CD4-positive, alpha-beta T cell treated with Interleukin-12 subunit alpha and Interleukin-12 subunit beta, for 1 hour (primary cell): ENCODE results near the gene GABRG3.
"Not testable (repeated sequence)": the region's sequence is repeated elsewhere in the genome, so short reads cannot be mapped to it uniquely, and the experiment has no call there.

Experiments
- DNase-seq: peaks from one replicate; pipeline ENCODE4 v3.0.0-alpha.2; 2020

The GABRG3 gene

DNA sequence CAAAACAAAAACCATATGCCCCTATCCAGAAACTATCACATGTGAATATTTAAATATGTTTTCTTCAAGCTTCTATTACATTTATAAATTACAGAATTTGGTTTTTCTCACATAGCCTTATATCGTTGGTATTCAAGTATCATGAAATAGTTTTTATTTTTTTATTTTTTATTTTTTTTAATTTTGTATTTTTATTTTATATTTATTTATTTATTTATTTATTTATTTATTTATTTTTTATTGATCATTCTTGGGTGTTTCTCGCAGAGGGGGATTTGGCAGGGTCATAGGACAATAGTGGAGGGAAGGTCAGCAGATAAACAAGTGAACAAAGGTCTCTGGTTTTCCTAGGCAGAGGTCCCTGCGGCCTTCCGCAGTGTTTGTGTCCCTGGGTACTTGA, 32.0 kb downstream of the GABRG3 start:
- not testable (repeated sequence) for DNase-seq

- DNase-seq, result not testable (repeated sequence)
Observed at GRCh38 chr15:27004226-27004625, 33.2 kb downstream of the GABRG3 start.

GRCh38 chr15:27017168-27017809, 46.3 kb downstream of the GABRG3 start:
- no peak for DNase-seq

- DNase-seq, result no peak
Observed at GRCh38 chr15:27019687-27020086, 48.7 kb downstream of the GABRG3 start.

DNA sequence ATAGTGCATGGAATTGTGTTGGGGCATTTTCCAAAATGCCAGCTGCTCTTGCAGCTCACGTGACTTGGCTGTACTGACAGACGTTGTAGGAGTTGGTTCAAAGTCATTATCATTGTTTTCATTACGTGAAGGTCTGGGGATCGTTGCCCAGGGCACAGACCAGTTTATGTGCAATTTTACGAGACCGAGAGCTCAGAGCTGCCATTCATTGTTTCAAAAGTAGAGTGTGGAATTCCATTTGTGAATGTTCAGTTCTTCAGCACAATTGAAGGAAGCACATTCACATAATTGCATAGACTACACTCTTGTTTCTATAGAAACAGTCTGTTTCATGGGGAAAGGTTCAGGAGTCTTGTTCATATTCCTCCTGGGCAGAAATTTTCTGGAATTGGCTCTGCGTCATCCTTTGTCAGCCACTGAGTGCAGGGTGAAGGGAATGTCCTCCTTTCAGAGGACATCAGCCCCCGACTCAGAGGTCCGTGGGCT, 54.5 kb downstream of the GABRG3 start:
- no peak for DNase-seq

- no peak for DNase-seq
Observed at GRCh38 chr15:27027229-27027628, 56.2 kb downstream of the GABRG3 start.

- DNase-seq, result no peak
Observed at GRCh38 chr15:27028858-27029477, 58.0 kb downstream of the GABRG3 start.

GRCh38 chr15:27036210-27036609, 65.2 kb downstream of the GABRG3 start:
- no peak for DNase-seq

- DNase-seq, result no peak
Observed at GRCh38 chr15:27037501-27037900, 66.5 kb downstream of the GABRG3 start.

DNA sequence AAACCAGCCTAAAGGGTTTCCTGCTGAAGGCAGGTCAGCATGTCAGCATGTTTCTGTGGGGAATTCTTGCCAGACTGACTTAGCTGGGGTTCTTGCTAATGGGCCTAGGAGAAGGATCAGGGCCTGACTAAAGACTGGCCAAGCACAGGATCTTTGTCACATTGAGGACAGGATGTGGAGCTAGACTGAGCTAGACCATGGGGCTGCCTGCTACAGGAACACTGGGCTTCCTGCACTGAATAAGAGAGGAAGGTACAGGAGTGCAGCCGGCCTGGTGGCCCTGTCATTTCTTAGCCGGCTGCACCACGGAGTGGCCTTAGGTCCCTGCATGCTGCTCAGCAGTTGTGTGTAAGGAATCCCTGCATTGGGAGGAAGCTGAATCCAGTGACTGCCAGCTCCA, 68.2 kb downstream of the GABRG3 start:
- DNase-seq, result no peak

DNA sequence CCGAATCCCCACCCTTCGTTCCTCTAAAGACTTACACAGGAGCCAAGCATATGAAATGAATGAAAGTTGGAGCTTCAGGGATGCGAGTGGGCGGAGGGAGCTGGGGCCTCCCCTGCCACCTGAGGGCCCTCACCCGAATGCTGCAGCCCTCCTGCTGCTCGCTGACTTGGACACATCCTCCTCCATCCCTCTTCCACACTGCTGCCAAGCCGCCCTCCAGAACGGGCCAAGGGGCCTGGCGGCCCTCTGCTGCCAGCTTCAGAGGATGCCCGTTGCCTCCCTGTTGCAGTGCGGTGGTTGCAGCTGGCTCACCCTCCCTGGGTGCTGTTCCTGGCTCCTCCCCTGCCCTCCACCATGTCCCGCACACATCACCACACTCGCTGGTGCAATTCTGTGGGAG, 71.2 kb downstream of the GABRG3 start:
- no peak for DNase-seq

GRCh38 chr15:27042646-27043045, 71.7 kb downstream of the GABRG3 start:
- DNase-seq, result no peak

DNA sequence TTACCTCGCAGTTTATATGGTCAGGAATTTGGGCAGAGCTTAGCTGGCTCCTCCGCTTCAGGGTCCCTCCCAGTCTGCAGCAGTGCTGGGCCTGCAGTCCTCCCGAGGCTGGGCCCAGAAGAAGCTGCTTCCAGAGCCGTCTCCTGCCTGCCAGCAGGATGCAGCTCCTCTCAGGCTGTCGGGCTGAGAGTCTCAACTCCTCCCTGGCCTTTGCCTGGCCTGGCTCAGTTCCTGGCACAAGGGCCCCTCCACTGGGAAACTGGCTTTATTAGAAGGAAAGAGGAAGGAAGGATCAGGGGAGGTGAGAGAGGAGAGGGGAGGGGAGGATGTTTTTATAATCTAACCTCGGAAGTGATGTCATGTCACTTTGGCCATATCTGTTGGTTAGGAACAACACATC, 72.8 kb downstream of the GABRG3 start:
- no peak for DNase-seq

DNA sequence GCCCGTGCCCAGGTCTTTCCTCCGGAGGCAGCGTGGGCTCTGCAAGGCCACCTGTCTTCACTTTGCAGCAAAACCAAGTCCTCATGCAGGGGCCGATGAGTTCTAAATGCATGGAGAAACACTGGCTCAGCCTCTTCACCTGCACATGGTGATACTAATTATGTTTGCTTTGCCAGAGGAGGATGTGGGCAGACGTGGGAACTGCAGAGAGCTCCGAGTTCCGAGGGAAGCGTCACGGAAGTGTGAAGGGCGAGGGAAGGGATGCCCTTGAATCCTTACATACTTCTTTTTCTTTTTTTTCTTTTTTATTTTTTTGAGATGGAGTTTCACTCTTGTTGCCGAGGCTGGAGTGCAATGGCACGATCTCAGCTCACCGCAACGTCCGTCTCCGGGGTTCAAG, 74.8 kb downstream of the GABRG3 start:
- DNase-seq, result no peak

GRCh38 chr15:27046880-27047279, 75.9 kb downstream of the GABRG3 start:
- no peak for DNase-seq

DNA sequence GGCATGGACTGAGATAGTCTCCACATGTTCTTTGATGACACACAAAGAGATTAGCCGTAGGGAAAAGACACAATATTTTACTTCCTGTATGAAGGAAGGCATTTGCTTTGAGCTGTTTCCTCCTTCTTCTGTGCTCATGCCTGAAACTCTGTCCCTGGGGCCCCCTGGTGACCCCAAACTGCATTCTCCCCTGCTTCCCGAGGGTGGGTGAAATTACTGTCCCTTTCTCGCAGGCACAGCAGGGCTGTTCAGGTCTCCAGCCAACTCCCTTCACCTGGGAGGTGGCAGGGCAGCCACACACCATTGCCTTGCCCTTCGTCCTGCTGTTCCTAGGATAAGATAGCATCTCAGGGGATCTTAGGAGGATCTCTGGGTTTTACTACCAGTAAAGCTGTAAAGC, 79.2 kb downstream of the GABRG3 start:
- no peak for DNase-seq

DNA sequence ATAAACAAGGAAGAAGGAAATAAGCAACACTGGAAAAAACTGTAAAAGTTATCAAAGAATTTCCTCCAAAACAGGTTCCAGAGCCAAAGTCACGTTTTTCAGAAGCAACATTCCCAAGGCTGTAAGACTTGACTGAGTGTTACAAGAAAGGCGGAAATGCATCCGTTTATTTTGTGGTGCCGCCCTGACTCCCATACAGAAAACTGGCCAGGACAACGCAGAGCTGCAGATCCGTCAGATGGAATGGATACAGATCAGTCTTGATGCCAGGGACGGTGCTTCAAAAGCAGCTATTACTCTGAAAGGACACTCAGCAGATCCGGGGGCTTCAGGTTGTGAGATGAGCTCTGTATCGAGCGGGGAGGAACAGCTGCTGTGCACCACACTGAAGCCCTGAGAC, 83.4 kb downstream of the GABRG3 start:
- DNase-seq, result no peak

GRCh38 chr15:27057904-27058645, 87.1 kb downstream of the GABRG3 start:
- no peak for DNase-seq

- DNase-seq, result no peak
Observed at GRCh38 chr15:27058939-27059338, 88.0 kb downstream of the GABRG3 start.

- DNase-seq, result peak; percentile 1
Observed at GRCh38 chr15:27059610-27060202, 88.7 kb downstream of the GABRG3 start.

DNA sequence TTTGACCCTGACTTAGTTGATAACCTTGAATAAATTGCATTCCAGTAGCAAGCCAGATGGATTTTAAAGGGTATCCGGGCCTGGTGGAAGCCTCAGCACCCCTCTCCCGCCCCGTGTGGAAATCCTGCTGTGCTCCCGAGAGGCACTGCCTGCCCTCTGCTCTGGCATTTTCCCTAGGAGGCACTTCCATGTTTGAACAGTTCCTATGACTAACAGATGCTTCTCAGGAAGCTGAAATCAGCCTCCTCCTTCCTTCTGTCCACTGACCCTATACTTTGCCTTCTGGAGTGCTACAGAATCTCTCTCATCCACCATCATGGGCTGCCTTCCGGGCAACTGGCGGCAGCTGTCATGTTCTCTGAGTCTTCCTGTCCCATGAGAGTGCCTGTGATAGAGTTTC, 90.8 kb downstream of the GABRG3 start:
- no peak for DNase-seq

GRCh38 chr15:27062951-27063350, 92.0 kb downstream of the GABRG3 start:
- DNase-seq, result no peak

- DNase-seq, result no peak
Observed at GRCh38 chr15:27064080-27064479, 93.1 kb downstream of the GABRG3 start.

DNA sequence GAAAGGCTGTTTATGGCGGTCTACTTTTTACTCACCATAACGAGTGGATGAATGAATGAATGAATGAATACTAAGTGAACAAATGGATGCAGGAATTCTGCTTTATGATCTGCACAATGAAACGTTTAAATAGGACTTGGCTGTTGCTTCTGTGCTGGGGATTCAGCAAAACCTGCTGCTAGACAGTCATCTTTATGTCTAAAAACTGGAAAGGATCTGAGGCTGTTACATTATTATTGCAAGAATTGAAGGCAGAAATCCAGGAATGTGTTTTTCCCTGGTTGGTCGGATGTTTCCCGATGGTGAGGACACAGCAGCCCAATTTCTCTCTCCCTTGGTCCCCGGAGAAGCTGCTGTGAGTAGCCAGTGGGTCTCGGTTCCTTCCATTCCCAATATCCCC, 94.2 kb downstream of the GABRG3 start:
- DNase-seq, result no peak
